ENCODE data around the gene HSPB2.
A peak's percentile ranks its signal among the peaks of the same experiment; 100 is the strongest.
"Not testable (repeated sequence)": the region's sequence is repeated elsewhere in the genome, so short reads cannot be mapped to it uniquely, and the experiment has no call there.

Gene HSPB2

GRCh38 chr11:111912535-111912934 lies at the start of gene HSPB2:
Gene HSPB2, plus strand, starts transcription at chr11:111912734. Its CDS starts 96 bp downstream, at chr11:111912830.
- no peak for DNase-seq (ENCODE audit: low read depth)

GRCh38 chr11:111870113-111870512 lies 42.4 kb upstream of the HSPB2 start:
- no peak for DNase-seq (ENCODE audit: low read depth)

GRCh38 chr11:111870522-111870885 lies 42.0 kb upstream of the HSPB2 start:
- no peak for DNase-seq (ENCODE audit: low read depth)

GRCh38 chr11:111870886-111871692 lies 41.4 kb upstream of the HSPB2 start, which contains the start of gene ALG9:
Gene ALG9, minus strand, starts transcription at chr11:111871581. Its CDS starts 99 bp downstream, at chr11:111871482.
- peak; percentile 80 for DNase-seq (ENCODE audit: low read depth)

- DNase-seq (ENCODE audit: low read depth): no peak
These were observed 40.8 kb upstream of the HSPB2 start for GRCh38 chr11:111871693-111872161.

- no peak for DNase-seq (ENCODE audit: low read depth)
These were observed 34.1 kb upstream of the HSPB2 start for GRCh38 chr11:111878385-111878848.

GRCh38 chr11:111878849-111879636 lies 33.5 kb upstream of the HSPB2 start, which contains the start of the genes CFAP68 and FDXACB1:
Gene CFAP68, plus strand, starts transcription at chr11:111879541. Its CDS starts 20 bp downstream, at chr11:111879561.
Gene FDXACB1, minus strand, starts transcription at chr11:111879165. Its CDS starts 33 bp downstream, at chr11:111879132.
- DNase-seq (ENCODE audit: low read depth): peak; percentile 74

- DNase-seq (ENCODE audit: low read depth): no peak
These were observed 32.9 kb upstream of the HSPB2 start for GRCh38 chr11:111879637-111879960.

GRCh38 chr11:111882202-111882601 lies 30.3 kb upstream of the HSPB2 start:
- DNase-seq (ENCODE audit: low read depth): no peak

GRCh38 chr11:111885053-111885452 lies 27.5 kb upstream of the HSPB2 start:
- not testable (repeated sequence) for DNase-seq (ENCODE audit: low read depth)

- DNase-seq (ENCODE audit: low read depth): no peak
These were observed 26.5 kb upstream of the HSPB2 start for GRCh38 chr11:111886032-111886431.

GRCh38 chr11:111886844-111887243 lies 25.7 kb upstream of the HSPB2 start:
- DNase-seq (ENCODE audit: low read depth): no peak

GRCh38 chr11:111905411-111905810 lies 7.1 kb upstream of the HSPB2 start:
- DNase-seq (ENCODE audit: low read depth): no peak

- no peak for DNase-seq (ENCODE audit: low read depth)
These were observed 5.9 kb upstream of the HSPB2 start for GRCh38 chr11:111906680-111907079.

GRCh38 chr11:111908639-111909305 lies 3.8 kb upstream of the HSPB2 start:
- no peak for DNase-seq (ENCODE audit: low read depth)

GRCh38 chr11:111909378-111909777 lies 3.2 kb upstream of the HSPB2 start:
- no peak for DNase-seq (ENCODE audit: low read depth)

- no peak for DNase-seq (ENCODE audit: low read depth)
These were observed 1.6 kb upstream of the HSPB2 start for GRCh38 chr11:111910676-111911562.

GRCh38 chr11:111911563-111912401 lies 752 bp upstream of the HSPB2 start, which contains the start of gene CRYAB:
Gene CRYAB, minus strand, starts transcription at chr11:111911770. Its CDS starts 46 bp downstream, at chr11:111911724.
- DNase-seq (ENCODE audit: low read depth): no peak

- no peak for DNase-seq (ENCODE audit: low read depth)
These were observed 712 bp downstream of the HSPB2 start for GRCh38 chr11:111913031-111913861.
